NCI-H2227 treated with DMSO at 0.1 percent for 48 hours (cell line): ENCODE measurements around the gene ZRANB1.

Experiments used
- DNase-seq: peaks from one replicate; lab custom pipeline; 2025; lab: John Stamatoyannopoulos, UW

ZRANB1 gene

DNA sequence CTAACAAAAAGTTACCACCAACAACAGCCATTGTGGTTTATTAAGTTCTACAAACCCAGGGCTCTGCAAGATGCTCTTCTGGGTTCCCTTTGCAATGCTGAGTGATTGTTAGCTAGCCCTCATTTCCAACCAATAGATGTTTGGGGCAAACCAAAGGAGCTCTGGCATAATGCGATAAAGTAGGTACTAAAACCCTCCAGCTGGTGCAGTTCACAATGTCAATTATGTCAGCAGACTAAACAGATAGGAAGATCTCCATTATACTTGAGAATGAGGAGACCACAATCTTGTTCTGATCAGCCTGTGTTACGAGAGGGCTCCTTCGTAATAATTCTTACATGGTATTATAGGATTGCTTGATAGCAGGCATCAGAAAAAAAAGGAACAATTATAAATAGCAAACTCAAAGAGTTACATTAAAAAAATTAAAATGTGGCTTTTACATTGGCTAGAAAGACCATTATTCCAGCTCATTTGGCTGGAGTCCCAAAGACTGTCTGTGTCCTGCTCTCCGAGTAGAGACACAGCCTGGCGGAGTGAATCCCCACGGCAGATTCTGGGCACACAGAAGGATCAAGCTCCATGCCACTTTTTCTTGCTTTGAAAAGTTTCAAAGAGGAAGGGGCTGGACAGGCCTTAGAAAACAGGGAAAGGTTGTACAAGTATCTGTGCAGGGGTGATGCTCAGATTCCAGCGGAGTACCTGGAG, 93.8 kb downstream of the ZRANB1 start:
- DNase-seq = no peak

DNA sequence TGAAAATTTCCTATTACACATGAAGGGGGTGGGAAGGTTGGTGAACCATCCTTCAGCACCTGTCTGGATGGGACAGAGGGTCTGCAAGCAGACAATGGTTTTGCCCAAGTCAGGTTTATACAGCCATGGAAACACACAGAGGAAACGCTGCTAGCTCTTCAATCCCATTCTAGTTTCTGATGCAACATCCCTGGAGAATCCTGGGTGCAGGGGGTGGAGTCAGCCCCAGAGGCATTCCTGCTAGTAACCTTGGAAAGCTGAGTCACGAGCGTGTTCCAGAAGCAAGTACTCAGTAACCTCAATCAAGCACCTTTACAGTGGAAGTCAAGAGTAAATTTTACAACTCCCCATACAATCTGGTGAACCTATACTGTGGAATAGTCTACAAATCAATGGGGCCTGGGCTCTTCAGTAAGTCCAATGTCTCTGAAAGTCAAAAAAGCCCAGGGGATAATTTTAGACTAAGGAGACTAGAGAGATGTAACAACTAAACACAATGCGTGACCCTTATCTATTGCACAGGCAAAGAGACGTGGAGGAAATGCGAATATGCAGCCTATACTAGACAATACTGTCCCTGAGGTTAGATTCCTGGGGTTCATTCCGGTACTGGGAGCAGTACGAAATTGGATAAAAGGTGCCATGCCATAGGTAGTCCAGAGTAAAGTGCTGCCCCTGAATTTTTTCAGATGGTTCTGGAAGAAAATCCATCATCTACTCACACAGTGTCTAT, 95.4 kb downstream of the ZRANB1 start:
- DNase-seq = no peak
